A549 (cell line): ENCODE results near the gene RYR1.

ENCODE experiments used
- CHD4 ChIP-seq: fragments of 200-600 bp; sonication (generic); IDR thresholded peaks from 2 replicates; pipeline ENCODE4 v1.6.1; 2016; ENCODE audit warnings: antibody characterized with exemption, mild to moderate bottlenecking, borderline replicate concordance
- EP300 ChIP-seq, 2 experiments: fragments of >200 bp; sonication (Bioruptor Twin); formaldehyde crosslinking; IDR thresholded peaks; 2 replicates in 1 of 2; 3 replicates in 1 of 2; pipeline ENCODE4 v1.6.1; 2016 to 2017
- HOXA7 ChIP-seq: fragments of 250-450 bp; sonication (Bioruptor Pico); IDR thresholded peaks from 2 replicates; pipeline ENCODE4 v1.5.0; 2020; ENCODE audit warnings: mild to moderate bottlenecking, moderate library complexity
- JUN ChIP-seq, 2 experiments: fragments of >200 bp; sonication (Bioruptor Twin); formaldehyde crosslinking; IDR thresholded peaks; 2 replicates in 1 of 2; 3 replicates in 1 of 2; pipeline ENCODE4 v1.6.1; 2016 to 2017
- POLR2A ChIP-seq: IDR thresholded peaks from 2 replicates; pipeline ENCODE4 v1.6.1; 2012; ENCODE audit warnings: mild to moderate bottlenecking, low read length
- POLR2AphosphoS2 ChIP-seq: conservative IDR thresholded peaks from 2 replicates; pipeline ENCODE4 v1.6.1; 2012; ENCODE audit warnings: low read length, improper control_type of control experiment, inconsistent platforms
- RFX5 ChIP-seq: fragments of 450-650 bp; IDR thresholded peaks from 2 replicates; pipeline ENCODE4 v1.7.1; 2014; ENCODE audit warnings: antibody characterized with exemption, mild to moderate bottlenecking, moderate library complexity
- TF ChIP-seq, protein P1 (sequence below): fragments of 200-600 bp; sonication (generic); IDR thresholded peaks from 2 replicates; pipeline ENCODE4 v1.6.1; 2016; ENCODE audit warnings: antibody characterized with exemption, mild to moderate bottlenecking, moderate library complexity

DNA sequence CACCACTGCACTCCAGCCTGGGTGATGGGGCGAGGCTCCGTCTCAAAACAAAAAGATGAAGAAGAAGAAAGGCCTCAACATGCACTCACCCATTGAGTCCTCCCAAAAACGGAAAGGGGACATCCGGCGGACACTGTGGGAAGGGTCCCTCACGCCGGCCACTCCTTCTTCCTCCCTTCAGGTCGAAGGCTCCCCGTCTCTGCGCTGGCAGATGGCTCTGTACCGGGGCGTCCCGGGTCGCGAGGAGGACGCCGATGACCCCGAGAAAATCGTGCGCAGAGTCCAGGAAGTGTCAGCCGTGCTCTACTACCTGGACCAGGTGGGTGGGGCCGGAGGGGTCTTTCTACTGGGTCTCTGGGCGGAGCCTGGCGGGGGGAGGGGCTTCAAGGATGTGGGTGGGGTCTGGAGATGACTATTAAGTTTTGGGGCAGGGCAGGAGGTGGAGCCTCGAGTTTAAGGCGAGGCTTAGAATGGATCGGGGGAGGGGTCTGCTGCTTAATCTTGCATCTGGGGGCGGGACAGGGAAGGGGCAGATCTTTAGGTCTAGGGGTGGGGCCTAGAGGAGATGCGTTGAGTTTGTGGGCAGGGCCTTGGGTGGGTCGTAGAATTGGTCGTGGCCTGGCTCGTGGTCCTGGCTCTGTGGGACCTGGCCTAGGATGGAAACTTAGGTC lies 94.1 kb downstream of the RYR1 start:
- TF ChIP-seq HOXA7 (CRISPR knock-in tag): no peak
- no peak for TF ChIP-seq POLR2A
- TF ChIP-seq, protein P1, sequence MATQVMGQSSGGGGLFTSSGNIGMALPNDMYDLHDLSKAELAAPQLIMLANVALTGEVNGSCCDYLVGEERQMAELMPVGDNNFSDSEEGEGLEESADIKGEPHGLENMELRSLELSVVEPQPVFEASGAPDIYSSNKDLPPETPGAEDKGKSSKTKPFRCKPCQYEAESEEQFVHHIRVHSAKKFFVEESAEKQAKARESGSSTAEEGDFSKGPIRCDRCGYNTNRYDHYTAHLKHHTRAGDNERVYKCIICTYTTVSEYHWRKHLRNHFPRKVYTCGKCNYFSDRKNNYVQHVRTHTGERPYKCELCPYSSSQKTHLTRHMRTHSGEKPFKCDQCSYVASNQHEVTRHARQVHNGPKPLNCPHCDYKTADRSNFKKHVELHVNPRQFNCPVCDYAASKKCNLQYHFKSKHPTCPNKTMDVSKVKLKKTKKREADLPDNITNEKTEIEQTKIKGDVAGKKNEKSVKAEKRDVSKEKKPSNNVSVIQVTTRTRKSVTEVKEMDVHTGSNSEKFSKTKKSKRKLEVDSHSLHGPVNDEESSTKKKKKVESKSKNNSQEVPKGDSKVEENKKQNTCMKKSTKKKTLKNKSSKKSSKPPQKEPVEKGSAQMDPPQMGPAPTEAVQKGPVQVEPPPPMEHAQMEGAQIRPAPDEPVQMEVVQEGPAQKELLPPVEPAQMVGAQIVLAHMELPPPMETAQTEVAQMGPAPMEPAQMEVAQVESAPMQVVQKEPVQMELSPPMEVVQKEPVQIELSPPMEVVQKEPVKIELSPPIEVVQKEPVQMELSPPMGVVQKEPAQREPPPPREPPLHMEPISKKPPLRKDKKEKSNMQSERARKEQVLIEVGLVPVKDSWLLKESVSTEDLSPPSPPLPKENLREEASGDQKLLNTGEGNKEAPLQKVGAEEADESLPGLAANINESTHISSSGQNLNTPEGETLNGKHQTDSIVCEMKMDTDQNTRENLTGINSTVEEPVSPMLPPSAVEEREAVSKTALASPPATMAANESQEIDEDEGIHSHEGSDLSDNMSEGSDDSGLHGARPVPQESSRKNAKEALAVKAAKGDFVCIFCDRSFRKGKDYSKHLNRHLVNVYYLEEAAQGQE: no peak
- no peak for TF ChIP-seq POLR2AphosphoS2
- no peak for TF ChIP-seq CHD4
- no peak for TF ChIP-seq EP300 (IDR thresholded peaks at IDR 0.05)
- TF ChIP-seq RFX5: no peak
- TF ChIP-seq JUN (IDR thresholded peaks at IDR 0.05): no peak
